Testis (tissue), 2 donors: ENCODE results near the gene TDRD12.
"Not testable (repeated sequence)": the region's sequence is repeated elsewhere in the genome, so short reads cannot be mapped to it uniquely, and the experiment has no call there.

ENCODE experiments used
- POLR2A ChIP-seq: fragments of 450-650 bp; IDR thresholded peaks from one replicate; pipeline ENCODE4 v1.6.1; 2017; ENCODE audit warnings: antibody characterized with exemption, mild to moderate bottlenecking, moderate library complexity
- TF ChIP-seq, protein P1 (sequence below), 3 experiments: fragments of 450-650 bp in 2 of 3; fragments of 200-600 bp in 1 of 3; sonication (generic) in 1 of 3; IDR thresholded peaks; one replicate each; pipeline ENCODE4 v1.5.1; 2016 to 2019; ENCODE audit warnings: antibody characterized with exemption in 3 of 3, mild to moderate bottlenecking in 2 of 3, moderate library complexity in 1 of 3

DNA sequence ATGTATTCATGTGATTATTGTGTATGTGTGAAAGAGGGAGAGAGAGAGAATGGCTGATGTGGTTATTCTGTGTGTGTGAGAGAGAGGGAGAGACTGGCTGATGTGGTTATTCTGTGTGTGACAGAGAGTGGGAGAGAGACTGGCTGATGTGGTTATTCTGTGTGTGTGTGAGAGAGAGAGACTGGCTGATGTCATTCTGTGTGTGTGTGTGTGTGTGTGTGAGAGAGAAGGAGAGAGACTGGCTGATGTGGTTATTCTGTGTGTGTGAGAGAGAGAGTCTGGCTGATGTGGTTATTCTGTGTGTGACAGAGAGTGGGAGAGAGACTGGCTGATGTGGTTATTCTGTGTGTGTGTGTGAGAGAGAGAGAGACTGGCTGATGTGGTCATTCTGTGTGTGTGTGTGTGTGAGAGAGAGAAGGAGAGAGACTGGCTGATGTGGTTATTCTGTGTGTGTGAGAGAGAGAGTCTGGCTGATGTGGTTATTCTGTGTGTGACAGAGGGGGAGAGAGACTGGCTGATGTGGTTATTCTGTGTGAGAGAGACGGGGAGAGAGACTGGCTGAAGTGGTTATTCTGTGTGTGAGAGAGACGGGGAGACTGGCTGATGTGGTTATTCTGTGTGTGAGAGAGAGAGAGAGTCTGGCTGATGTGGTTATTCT, 26.2 kb downstream of the TDRD12 start:
- TF ChIP-seq, protein P1, sequence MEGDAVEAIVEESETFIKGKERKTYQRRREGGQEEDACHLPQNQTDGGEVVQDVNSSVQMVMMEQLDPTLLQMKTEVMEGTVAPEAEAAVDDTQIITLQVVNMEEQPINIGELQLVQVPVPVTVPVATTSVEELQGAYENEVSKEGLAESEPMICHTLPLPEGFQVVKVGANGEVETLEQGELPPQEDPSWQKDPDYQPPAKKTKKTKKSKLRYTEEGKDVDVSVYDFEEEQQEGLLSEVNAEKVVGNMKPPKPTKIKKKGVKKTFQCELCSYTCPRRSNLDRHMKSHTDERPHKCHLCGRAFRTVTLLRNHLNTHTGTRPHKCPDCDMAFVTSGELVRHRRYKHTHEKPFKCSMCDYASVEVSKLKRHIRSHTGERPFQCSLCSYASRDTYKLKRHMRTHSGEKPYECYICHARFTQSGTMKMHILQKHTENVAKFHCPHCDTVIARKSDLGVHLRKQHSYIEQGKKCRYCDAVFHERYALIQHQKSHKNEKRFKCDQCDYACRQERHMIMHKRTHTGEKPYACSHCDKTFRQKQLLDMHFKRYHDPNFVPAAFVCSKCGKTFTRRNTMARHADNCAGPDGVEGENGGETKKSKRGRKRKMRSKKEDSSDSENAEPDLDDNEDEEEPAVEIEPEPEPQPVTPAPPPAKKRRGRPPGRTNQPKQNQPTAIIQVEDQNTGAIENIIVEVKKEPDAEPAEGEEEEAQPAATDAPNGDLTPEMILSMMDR (IDR thresholded peaks at IDR 0.05), result not testable (repeated sequence)
- not testable (repeated sequence) for TF ChIP-seq POLR2A
